ENCODE measurements around the gene PCBP4. TPM values are rescaled to one million over a fixed set of nuclear protein-coding genes. Genes with fewer than 3 reads are reported as not detected.
"Not testable (repeated sequence)": the region's sequence is repeated elsewhere in the genome, so short reads cannot be mapped to it uniquely, and the experiment has no call there.

Gene PCBP4
- polyA plus RNA-seq, 4 donors = 51.1 to 83.6 (median 70.1) TPM

- DNase-seq (ENCODE audit: low read depth in 4 of 4, low spot score in 2 of 4) = not testable (repeated sequence)
Observed at GRCh38 chr3:51928981-51929380, 38.3 kb downstream of the PCBP4 start.

- no peak for DNase-seq (ENCODE audit: low read depth in 4 of 4, low spot score in 2 of 4)
Observed at GRCh38 chr3:51928438-51928837, 38.8 kb downstream of the PCBP4 start.

- no peak for DNase-seq (ENCODE audit: low read depth in 4 of 4, low spot score in 2 of 4)
Observed at GRCh38 chr3:51927061-51927977, 39.9 kb downstream of the PCBP4 start.

GRCh38 chr3:51921081-51921578, 46.1 kb downstream of the PCBP4 start:
- no peak for DNase-seq (ENCODE audit: low read depth in 4 of 4, low spot score in 2 of 4)

GRCh38 chr3:51916418-51916817, 50.8 kb downstream of the PCBP4 start:
- no peak for DNase-seq (ENCODE audit: low read depth in 4 of 4, low spot score in 2 of 4)

DNA sequence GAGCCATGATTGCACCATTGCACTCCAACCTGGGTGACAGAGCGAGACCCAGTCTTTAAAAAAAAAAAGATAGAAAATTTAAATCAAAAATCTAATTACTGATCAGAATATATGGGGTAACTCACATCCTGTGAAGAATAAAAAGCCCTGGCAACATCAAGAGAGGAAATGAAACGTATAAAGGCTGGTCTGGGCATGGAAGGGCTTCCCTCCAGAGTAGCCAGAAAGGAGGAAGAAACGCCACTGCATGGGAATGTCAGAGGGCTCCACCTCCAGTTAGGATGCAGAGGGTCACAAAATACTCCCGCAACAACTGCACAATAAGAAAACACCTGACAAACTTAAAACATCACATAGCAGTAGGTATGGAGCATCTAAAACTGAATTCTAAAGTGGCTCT, 59.2 kb downstream of the PCBP4 start:
- no peak for DNase-seq (ENCODE audit: low read depth in 4 of 4, low spot score in 2 of 4)

Other genes with a start within 250 kb of the PCBP4 start
- not detected for gene IQCF6, start 188.2 kb downstream of the PCBP4 start, polyA plus RNA-seq (ENCODE audit: insufficient read length in 4 of 4)
- gene IQCF2, start 105.8 kb downstream of the PCBP4 start, polyA plus RNA-seq (ENCODE audit: insufficient read length in 4 of 4) = not detected
- gene IQCF5, start 91.9 kb downstream of the PCBP4 start, polyA plus RNA-seq (ENCODE audit: insufficient read length in 4 of 4) = not detected
- gene IQCF1, start 64.1 kb downstream of the PCBP4 start, polyA plus RNA-seq (ENCODE audit: insufficient read length in 4 of 4) = not detected
- gene RRP9, start 25.6 kb downstream of the PCBP4 start, polyA plus RNA-seq (ENCODE audit: insufficient read length in 4 of 4) = 10 to 100 TPM; 18.0 to 24.5 (median 21.3) TPM
- gene PARP3, start 25.1 kb downstream of the PCBP4 start, polyA plus RNA-seq (ENCODE audit: insufficient read length in 4 of 4) = 10 to 100 TPM; 14.6 to 22.7 (median 20.0) TPM
- under 1 TPM; 0.37 to 0.83 (median 0.59) TPM for gene GPR62, start 12.1 kb downstream of the PCBP4 start, polyA plus RNA-seq (ENCODE audit: insufficient read length in 4 of 4)
- gene ABHD14B, start 6.6 kb upstream of the PCBP4 start, polyA plus RNA-seq (ENCODE audit: insufficient read length in 4 of 4) = 10 to 100 TPM; 82.8 to 96.5 (median 85.3) TPM
- 10 to 100 TPM; 24.2 to 36.6 (median 29.8) TPM for gene ABHD14A, start 7.6 kb upstream of the PCBP4 start, polyA plus RNA-seq (ENCODE audit: insufficient read length in 4 of 4)
- 100 to 1,000 TPM in 3 of 4 donors, 10 to 100 TPM in 1; 98.5 to 137 (median 115) TPM for gene ACY1, start 16.1 kb upstream of the PCBP4 start, polyA plus RNA-seq (ENCODE audit: insufficient read length in 4 of 4)
- gene RPL29, start 28.4 kb upstream of the PCBP4 start, polyA plus RNA-seq (ENCODE audit: insufficient read length in 4 of 4) = 1,000 to 10,000 TPM; 1,583 to 1,933 (median 1,778) TPM
- 10 to 100 TPM; 14.6 to 21.5 (median 18.2) TPM for gene DUSP7, start 89.1 kb upstream of the PCBP4 start, polyA plus RNA-seq (ENCODE audit: insufficient read length in 4 of 4)
- 1 to 10 TPM; 7.5 to 8.4 (median 7.9) TPM for gene POC1A, start 187.0 kb upstream of the PCBP4 start, polyA plus RNA-seq (ENCODE audit: insufficient read length in 4 of 4)
- gene ALAS1, start 230.7 kb upstream of the PCBP4 start, polyA plus RNA-seq (ENCODE audit: insufficient read length in 4 of 4) = 10 to 100 TPM; 44.4 to 48.8 (median 47.9) TPM

Measured in left renal cortex interstitium (tissue), 4 donors.